ENCODE results near the gene PPM1B.

DNA sequence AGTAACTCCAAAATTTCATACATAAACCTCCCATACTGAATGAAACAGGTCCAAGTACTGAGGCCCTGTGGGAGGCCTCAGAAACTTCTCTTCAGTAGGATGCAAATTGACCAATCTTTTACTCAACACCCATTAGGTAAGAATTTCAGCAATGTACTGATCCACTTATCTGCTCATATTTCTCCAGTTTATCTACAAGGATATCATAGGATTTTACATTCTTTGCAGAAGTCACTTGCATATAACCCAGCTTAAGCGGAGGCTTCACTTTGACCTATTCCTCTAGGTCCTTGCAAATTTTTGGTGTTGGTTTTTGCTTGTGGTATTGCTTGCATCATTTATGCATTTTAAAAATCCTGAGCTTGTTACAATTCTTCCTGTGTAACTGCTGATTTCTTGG, 77.8 kb downstream of the PPM1B start:
- TF ChIP-seq POLR2A (IDR thresholded peaks at IDR 0.05; ENCODE audit: low read depth, low read length) = no peak
- TF ChIP-seq POLR2AphosphoS5 (IDR thresholded peaks at IDR 0.05; ENCODE audit: low read depth, low read length) = no peak
